ENCODE data around the gene RBM33.

The RBM33 gene

GRCh38 chr7:155829796-155830470 lies 185.5 kb downstream of the RBM33 start:
- no peak for TF ChIP-seq CTCF (IDR thresholded peaks at IDR 0.05; ENCODE audit: extremely low read depth, missing control alignments)
- no peak for DNase-seq (ENCODE audit: low spot score)
